GM12878 (cell line): ENCODE data around the gene SPTBN1. TPM values are rescaled to one million over a fixed set of nuclear protein-coding genes. Genes with fewer than 3 reads are reported as not detected.

Experiments
- ATAC-seq: fragments of 200-7000 bp; cut with Tn5 transposase; 3 replicates; pipeline ENCODE4 v1.9.1; 2020; ENCODE audit warnings: mild to moderate bottlenecking, moderate library complexity
- BruUV-seq: library from RNA; stranded (reverse); fragments of 400-500 nt; replicated peaks from 2 replicates; lab custom pipeline; 2021; lab: Mats Ljungman, UMichigan
- CTCF ChIA-PET: fragments of 300-600 bp; sonication (Branson Sonifier 250); formaldehyde crosslinking; extraction: SDS; loops from one replicate; lab custom pipeline; 2021; ENCODE audit warnings: inconsistent platforms; lab: Yijun Ruan, JAX
- POLR2A ChIA-PET: fragments of 350-600 bp; formaldehyde crosslinking; extraction: SDS; loops from one replicate; lab custom pipeline; 2021; ENCODE audit warnings: inconsistent platforms; lab: Charles Lee
- RAD21 ChIA-PET: fragments of 300-600 bp; sonication (Branson Sonifier 250); formaldehyde crosslinking; loops from one replicate; lab custom pipeline; 2023; ENCODE audit warnings: antibody characterized with exemption; ENCODE audit not compliant: unreplicated experiment; lab: Charles Lee
- SMC1A ChIA-PET: fragments of 300-600 bp; sonication (Branson Sonifier 250); formaldehyde crosslinking; loops from one replicate; lab custom pipeline; 2023; ENCODE audit not compliant: unreplicated experiment, uncharacterized antibody; lab: Charles Lee
- DNase-seq: peaks from one replicate; pipeline ENCODE4 v3.0.0-alpha.2; 2011; ENCODE audit warnings: low read depth, low spot score
- FAIRE-seq: peaks from 3 replicates; lab custom pipeline; 2011; peaks lifted over from hg19 to GRCh38; lab: Jason Lieb, UNC
- H2AFZ ChIP-seq: 2 replicates; pipeline ENCODE4 v1.6.0; 2011; ENCODE audit warnings: low read depth, low read length, control low read depth; ENCODE audit not compliant: control insufficient read depth
- H3K27ac ChIP-seq: 2 replicates; pipeline ENCODE4 v1.5.1; 2011; ENCODE audit warnings: control low read depth; ENCODE audit not compliant: control insufficient read depth, insufficient read depth
- H3K27me3 ChIP-seq, 2 experiments: replicated peaks in 1 of 2; 2 replicates each; pipeline versions ENCODE4 v1.6.0 to v1.6.1; 2011; ENCODE audit warnings: low read length in 1 of 2; ENCODE audit not compliant: control insufficient read depth in 2 of 2, insufficient read depth in 2 of 2
- H3K36me3 ChIP-seq, 2 experiments: 2 replicates each; pipeline ENCODE4 v1.5.1; 2011; ENCODE audit warnings: low read length in 1 of 2; ENCODE audit not compliant: control insufficient read depth in 2 of 2, insufficient read depth in 2 of 2
- H3K4me1 ChIP-seq: 2 replicates; pipeline ENCODE4 v1.6.1; 2011; ENCODE audit warnings: mild to moderate bottlenecking, low read length, moderate library complexity, mixed read lengths; ENCODE audit not compliant: control insufficient read depth, insufficient read depth
- H3K4me2 ChIP-seq: 2 replicates; pipeline ENCODE4 v1.6.0; 2011; ENCODE audit warnings: control low read depth; ENCODE audit not compliant: control insufficient read depth, insufficient read depth
- H3K4me3 ChIP-seq: fragments of 200-600 bp; sonication (generic); 2 replicates; pipeline ENCODE4 v1.5.1; 2016
- H3K79me2 ChIP-seq: 2 replicates; pipeline ENCODE4 v1.6.0; 2011; ENCODE audit warnings: low read length; ENCODE audit not compliant: control insufficient read depth, insufficient read depth
- H3K9ac ChIP-seq: 2 replicates; pipeline ENCODE4 v1.8.0; 2011; ENCODE audit warnings: low read length, control low read depth, mixed read lengths; ENCODE audit not compliant: control insufficient read depth, insufficient read depth
- H3K9me3 ChIP-seq: replicated peaks from 3 replicates; pipeline ENCODE4 v1.5.1; 2011; ENCODE audit warnings: mild to moderate bottlenecking, low read length; ENCODE audit not compliant: control insufficient read depth, insufficient read depth
- H4K20me1 ChIP-seq: 2 replicates; pipeline ENCODE4 v1.6.0; 2011; ENCODE audit not compliant: control insufficient read depth, insufficient read depth
- ESRRA ChIP-seq: IDR thresholded peaks from 2 replicates; pipeline ENCODE4 v1.6.1; 2012; ENCODE audit warnings: mild to moderate bottlenecking, low read length, improper control_type of control experiment
- IKZF2 ChIP-seq, 2 experiments: fragments of 450-650 bp; IDR thresholded peaks; 2 replicates each; pipeline ENCODE4 v1.6.1; 2017; ENCODE audit warnings: mild to moderate bottlenecking in 2 of 2, moderate library complexity in 2 of 2
- RBBP5 ChIP-seq: fragments of 200-600 bp; sonication (generic); conservative IDR thresholded peaks from 2 replicates; pipeline ENCODE4 v1.6.1; 2016
- TCF3 ChIP-seq: IDR thresholded peaks from 2 replicates; pipeline ENCODE4 v1.6.1; 2012; ENCODE audit warnings: low read depth, mild to moderate bottlenecking, low read length, borderline replicate concordance; ENCODE audit not compliant: insufficient read depth
- YY1 ChIP-seq: IDR thresholded peaks from 2 replicates; pipeline ENCODE4 v1.6.1; 2011; ENCODE audit warnings: low read depth, mild to moderate bottlenecking, low read length
- ZBTB11 ChIP-seq: fragments of 450-650 bp; formaldehyde crosslinking; IDR thresholded peaks from 2 replicates; pipeline ENCODE4 v1.5.0; 2022; ENCODE audit warnings: mild to moderate bottlenecking, missing genetic modification characterization
- ZNF384 ChIP-seq: IDR thresholded peaks from 2 replicates; pipeline ENCODE4 v1.6.1; 2012; ENCODE audit warnings: low read depth, mild to moderate bottlenecking, low read length, improper control_type of control experiment, borderline replicate concordance
- WGBS: methylation state at CpG from one replicate; pipeline ENCODE4 v1.1.6; 2016; ENCODE audit warnings: low lambda C conversion rate; ENCODE audit not compliant: insufficient replicate concordance, insufficient coverage; ENCODE audit errors: missing lambda C conversion rate; 5-methylcytosine and 5-hydroxymethylcytosine counted together
- in situ Hi-C: fragments of 300-500 bp; cut with MboI; formaldehyde crosslinking; loops from 9 replicates; pipeline ENCODE4 v1.14.3; 2018; ENCODE audit warnings: mixed read lengths
- intact Hi-C: fragments of 100-400 bp; cut with micrococcal nuclease; formaldehyde crosslinking; loops from one replicate; pipeline ENCODE4 v1.14.2; 2022; ENCODE audit not compliant: unreplicated experiment
- polyA plus RNA-seq, 11 experiments: library from polyadenylated mRNA; depleted of rRNA in 4 of 11; unstranded in 6 of 11; stranded (reverse) in 5 of 11; fragments of >200 nt; fragmentation: Nextera tagmentation in 4 of 11; fragmentation: Illumina TruSeq in 1 of 11; extraction: Ambion mirVana in 4 of 11; extraction: Trizol in 1 of 11; gene quantifications; 1 replicate in 1 of 11; 2 replicates in 10 of 11; pipeline versions ENCODE4 v1.2.1 to v1.2.3, GENCODE V29; 2011 to 2016; ENCODE audit warnings: inconsistent platforms in 2 of 11, missing spikeins in 2 of 11, low read depth in 1 of 11
- total RNA-seq, 4 experiments: library from RNA; depleted of rRNA in 3 of 4; stranded (reverse); fragments of >200 nt in 3 of 4; fragmentation: Illumina TruSeq in 1 of 4; extraction: Trizol in 1 of 4; gene quantifications; 2 replicates each; pipeline versions ENCODE4 v1.2.1 to v1.2.3, GENCODE V29; 2013 to 2021

The SPTBN1 gene
- total and polyA plus RNA-seq, 10 of the 15 experiments (the other 5 are each of a cell fraction or from before 2014, with no cell fraction given): 20.6 to 154 (median 76.7) TPM

- TF ChIP-seq ESRRA (no peak), IKZF2 (IDR thresholded peaks at IDR 0.05) (no peak), RBBP5 (no peak), ZBTB11 (CRISPR knock-in tag) (no peak), TCF3 (no peak)
Observed at GRCh38 chr2:54409752-54410151, 46.4 kb upstream of the SPTBN1 start (continued).

- FAIRE-seq: no peak
- SMC1A ChIA-PET: interaction anchor here (1.5 kb wide), 1 partner anchor 34 kb away, joined by 3 read pairs; no protein-coding TSS in a partner anchor
- intact Hi-C loops: no loop called here
- no peaks in the 10 kb centered on the region for H4K20me1 ChIP-seq
- H3K4me3 ChIP-seq: no peak overlapping the region
- H3K9me3 ChIP-seq: no peaks in the 10 kb centered on the region
- in situ Hi-C loops: no loop called here
- TF ChIP-seq YY1 (no peak), RBBP5 (no peak), ZNF384 (no peak)
- H3K27me3 ChIP-seq: peaks cover 0 to 4% of the 10 kb centered on the region in 2 experiments; a peak in 2 of 4 replicates
- CTCF ChIA-PET: interaction anchor here (0.8 kb wide), 1 partner anchor 91 kb away, joined by 3 read pairs; no protein-coding TSS in a partner anchor
- H2AFZ ChIP-seq: no peak overlapping the region
- BruUV-seq: no TSS peak
- no peaks in the 10 kb centered on the region for H3K36me3 ChIP-seq
- no peak for ATAC-seq
- POLR2A ChIA-PET: no interaction called here
- H3K27ac ChIP-seq: no peak overlapping the region
- no peak overlapping the region for H3K9ac ChIP-seq
- H3K79me2 ChIP-seq: no peaks in the 10 kb centered on the region
- RAD21 ChIA-PET: no interaction called here
- H3K4me1 ChIP-seq: no peaks in the 10 kb centered on the region
- no peak for DNase-seq
- WGBS: 57% methylated on average over 5 of the region's 5 CpGs
- no peak overlapping the region for H3K4me2 ChIP-seq
Observed at GRCh38 chr2:54411801-54412354, 44.2 kb upstream of the SPTBN1 start.
